ENCODE measurements around the gene IGF2.

The IGF2 gene

GRCh38 chr11:2088746-2089535 lies 50.2 kb downstream of the IGF2 start:
- no peak overlapping the region for H3K4me3 ChIP-seq (ENCODE audit: control insufficient read depth, low read depth, low read length)
- no peak for TF ChIP-seq CTCF (IDR thresholded peaks at IDR 0.05; ENCODE audit: control insufficient read depth, insufficient read depth, low read depth, low read length, missing control alignments)
- no peak for DNase-seq (ENCODE audit: low read depth)

DNA sequence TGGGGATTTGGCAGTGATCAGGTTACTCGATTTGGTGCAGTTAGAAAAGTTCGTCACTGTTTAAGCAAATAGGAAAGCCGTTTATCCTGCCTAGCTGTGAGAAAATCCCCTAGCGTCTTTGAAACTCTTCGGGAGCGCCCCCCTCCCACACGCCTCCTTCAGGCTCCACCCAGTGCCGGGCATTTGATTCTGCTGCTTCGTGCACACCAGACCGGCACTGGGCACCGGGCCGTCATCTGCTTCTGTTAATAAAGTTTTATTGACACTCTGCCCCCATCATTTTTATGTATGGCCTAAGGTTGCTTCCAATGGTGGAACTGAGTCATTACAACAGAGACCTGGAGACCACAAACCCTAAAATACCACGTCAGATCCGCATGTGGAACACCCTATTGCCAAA lies 50.9 kb downstream of the IGF2 start:
- no peak overlapping the region for H3K4me3 ChIP-seq (ENCODE audit: control insufficient read depth, low read depth, low read length)
- TF ChIP-seq CTCF (IDR thresholded peaks at IDR 0.05; ENCODE audit: control insufficient read depth, insufficient read depth, low read depth, low read length, missing control alignments) = no peak
- DNase-seq (ENCODE audit: low read depth) = no peak

DNA sequence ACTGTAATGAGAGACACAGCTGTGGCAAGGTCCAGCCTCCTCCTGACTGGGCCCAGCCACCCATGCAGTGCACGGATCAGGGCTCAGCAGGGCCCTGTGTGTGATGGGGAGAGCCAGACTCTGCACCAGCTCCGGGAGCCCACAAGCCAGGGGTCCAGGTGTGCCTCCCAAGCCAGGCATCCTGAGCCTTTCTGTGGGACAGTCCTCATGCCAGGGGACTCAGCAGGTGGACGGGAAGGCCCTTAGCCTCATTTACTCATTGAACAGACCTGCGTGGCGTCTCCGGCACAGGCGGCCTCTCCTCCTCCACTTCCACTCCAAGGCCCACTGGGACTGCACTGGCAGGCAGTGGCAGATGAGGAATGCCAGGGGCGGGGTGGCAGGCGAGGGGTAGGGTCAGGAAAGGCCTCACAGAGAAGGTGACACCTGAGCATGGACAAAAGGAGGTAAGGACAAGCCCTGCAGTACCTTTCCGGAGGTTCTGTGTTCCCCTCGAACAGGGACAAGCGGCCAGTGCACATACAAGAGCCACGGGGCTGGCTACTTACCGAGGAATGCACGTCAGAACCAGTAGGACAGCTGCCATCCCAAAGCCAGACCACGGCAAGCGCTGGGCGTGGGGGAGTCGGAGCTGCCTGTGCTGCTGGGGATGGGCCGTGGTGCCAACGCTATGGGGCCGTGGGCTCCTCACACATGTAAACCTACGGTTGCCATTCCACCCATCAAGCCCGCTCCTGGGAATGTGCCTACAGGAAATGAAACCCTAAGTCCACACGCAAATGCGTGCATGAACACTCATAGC lies 52.7 kb downstream of the IGF2 start:
- no peak overlapping the region for H3K4me3 ChIP-seq (ENCODE audit: control insufficient read depth, low read depth, low read length)
- no peak for TF ChIP-seq CTCF (IDR thresholded peaks at IDR 0.05; ENCODE audit: control insufficient read depth, insufficient read depth, low read depth, low read length, missing control alignments)
- no peak for DNase-seq (ENCODE audit: low read depth)

- TF ChIP-seq CTCF (IDR thresholded peaks at IDR 0.05; ENCODE audit: control insufficient read depth, insufficient read depth, low read depth, low read length, missing control alignments) = no peak
- H3K4me3 ChIP-seq (ENCODE audit: control insufficient read depth, low read depth, low read length) = no peak overlapping the region
- DNase-seq (ENCODE audit: low read depth) = no peak
Observed at GRCh38 chr11:2085251-2086066, 53.7 kb downstream of the IGF2 start.

DNA sequence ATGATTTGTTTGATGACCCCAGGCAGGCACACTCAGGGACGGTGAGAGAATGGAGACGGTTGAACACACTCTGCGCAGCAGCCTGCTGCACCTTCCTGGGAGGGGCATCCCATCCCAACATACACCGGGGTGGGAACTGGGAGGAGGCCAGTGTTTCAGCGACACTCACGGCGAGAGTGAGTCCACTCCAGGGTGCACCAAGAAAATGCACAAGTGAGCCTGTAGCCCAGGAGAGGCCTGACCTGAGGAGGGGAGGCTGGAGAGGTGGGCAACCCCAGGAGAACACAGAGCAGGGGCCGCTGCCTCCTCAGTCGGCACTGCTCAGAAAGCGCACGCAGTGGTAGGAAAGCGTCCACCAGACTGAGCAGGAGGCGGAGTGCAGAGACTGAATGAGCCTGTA lies 54.5 kb downstream of the IGF2 start:
- DNase-seq (ENCODE audit: low read depth) = no peak
- no peak overlapping the region for H3K4me3 ChIP-seq (ENCODE audit: control insufficient read depth, low read depth, low read length)
- no peak for TF ChIP-seq CTCF (IDR thresholded peaks at IDR 0.05; ENCODE audit: control insufficient read depth, insufficient read depth, low read depth, low read length, missing control alignments)

All from AG09309 (cell line).